NCI-H2227 (cell line): Measurements from ENCODE around the gene MGAT5.

Experiments
- DNase-seq: peaks from one replicate; lab custom pipeline; 2025; ENCODE audit not compliant: unreplicated experiment; lab: John Stamatoyannopoulos, UW

MGAT5 gene

DNA sequence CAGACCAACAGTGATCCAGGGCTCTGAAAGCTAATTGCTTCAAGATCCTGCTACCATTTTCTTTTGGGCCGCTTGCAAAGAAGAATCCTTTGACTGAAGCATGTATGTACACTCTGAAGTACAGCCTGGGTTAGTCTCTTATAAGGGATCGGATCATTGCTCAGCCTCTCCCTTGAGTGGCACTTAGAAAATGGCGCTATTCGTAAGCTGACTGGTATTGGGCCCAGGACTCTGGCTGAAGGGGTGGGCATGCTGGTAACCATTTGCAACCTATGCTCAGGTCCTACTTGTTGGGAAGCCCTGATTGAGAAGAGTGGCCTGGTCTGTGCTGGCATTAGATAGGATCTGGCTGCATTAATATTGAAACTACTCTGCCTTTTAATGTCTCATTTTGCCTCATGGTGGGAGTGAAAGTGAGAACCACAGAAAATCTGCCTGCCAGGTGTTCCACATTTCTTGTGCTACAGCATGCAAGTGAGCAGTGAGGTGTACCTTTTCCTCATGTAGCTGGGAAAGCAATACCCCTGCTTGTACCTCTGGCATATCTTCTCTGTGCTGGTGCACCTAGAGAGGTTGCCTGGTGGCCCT, 661 bp upstream of the MGAT5 start:
- DNase-seq = no peak

DNA sequence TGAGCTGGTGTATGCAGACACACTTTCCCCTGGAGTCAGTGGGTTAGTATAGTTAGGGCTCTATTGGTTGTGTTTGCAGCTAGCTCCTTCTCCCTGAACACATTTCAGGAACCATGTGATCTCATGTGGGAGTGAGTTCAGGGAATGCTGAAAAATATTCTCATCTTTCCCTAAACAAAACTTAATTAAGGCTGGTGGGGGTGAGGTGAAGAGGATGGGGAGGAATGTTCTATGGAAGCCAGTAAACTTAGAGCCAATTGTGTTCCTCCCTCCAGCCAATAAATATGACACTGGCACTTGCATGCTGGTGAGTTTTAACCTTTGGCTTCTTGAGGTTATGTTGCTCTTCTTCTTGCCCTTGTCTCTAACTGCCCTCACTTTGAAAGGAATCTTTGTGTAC, 952 bp downstream of the MGAT5 start:
- no peak for DNase-seq

DNA sequence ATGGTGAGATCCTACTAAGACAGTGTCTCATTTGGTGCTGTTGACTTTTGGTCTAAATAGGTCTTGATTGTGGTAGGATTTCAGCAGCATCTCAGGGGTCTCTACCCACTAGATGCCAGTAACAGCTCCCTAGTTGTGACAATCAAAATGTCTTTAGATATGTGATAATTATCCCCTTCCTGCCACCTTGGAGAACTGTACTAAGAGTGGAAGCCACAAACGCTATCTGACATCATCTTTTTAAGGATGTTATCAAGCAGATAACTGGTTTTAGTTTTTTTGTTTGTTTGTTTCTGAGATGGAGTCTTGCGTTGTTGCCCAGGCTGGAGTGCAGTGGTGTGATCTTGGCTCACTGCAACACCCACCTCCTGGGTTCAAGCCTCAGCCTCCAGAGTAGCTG, 3.1 kb downstream of the MGAT5 start:
- DNase-seq = no peak

DNA sequence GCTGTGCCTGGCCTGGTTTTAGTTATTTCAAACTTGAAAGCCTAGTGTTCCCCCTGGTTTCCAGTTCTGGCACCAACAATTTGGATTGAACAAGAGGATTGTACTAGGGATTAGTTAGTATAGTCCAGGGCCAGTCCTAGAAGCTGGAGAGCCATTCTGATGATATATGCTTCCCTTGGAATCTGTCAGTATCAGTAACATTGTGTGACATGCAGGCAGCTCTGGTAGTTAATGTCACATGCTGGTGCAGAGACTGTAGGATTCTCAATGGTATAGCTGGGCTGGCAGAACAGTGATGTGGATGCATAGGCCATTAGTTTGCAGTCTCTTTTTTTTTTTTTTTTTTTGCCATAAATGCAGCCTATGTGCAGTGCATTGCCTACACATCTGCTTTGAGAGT, 3.6 kb downstream of the MGAT5 start:
- DNase-seq = no peak

DNA sequence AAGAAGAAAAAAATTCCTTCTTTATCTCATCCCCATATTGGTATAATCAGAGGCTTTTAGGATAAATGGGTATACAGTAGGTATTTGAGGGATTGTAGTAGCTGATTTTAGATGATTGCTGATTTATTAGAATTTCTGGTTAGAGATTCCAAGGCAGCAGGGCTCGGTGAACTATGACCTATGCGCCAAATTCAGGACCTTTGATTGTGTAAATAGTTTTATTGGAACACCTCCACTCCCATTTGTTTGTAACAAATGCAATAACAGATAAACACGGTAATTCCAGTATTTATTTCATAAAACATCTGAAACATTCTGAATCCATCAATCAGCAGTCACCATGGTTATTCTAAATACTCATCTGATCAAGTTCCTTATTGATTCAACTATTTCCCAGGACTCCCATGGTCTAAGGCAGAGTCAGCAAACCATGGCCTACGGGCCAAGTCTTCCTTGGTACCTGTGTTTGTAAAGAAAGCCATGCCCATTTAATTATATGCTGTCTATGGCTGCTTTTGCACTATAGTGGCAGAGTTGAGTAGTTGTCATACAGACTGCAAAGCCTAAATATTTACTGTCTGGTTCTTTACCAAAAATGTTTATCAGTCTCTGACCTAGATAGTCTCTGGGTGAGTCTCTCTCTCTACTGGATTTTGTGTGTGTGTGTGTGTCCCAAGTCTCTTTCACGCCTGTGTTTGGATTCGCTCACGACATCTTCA, 4.3 kb downstream of the MGAT5 start:
- DNase-seq = no peak

DNA sequence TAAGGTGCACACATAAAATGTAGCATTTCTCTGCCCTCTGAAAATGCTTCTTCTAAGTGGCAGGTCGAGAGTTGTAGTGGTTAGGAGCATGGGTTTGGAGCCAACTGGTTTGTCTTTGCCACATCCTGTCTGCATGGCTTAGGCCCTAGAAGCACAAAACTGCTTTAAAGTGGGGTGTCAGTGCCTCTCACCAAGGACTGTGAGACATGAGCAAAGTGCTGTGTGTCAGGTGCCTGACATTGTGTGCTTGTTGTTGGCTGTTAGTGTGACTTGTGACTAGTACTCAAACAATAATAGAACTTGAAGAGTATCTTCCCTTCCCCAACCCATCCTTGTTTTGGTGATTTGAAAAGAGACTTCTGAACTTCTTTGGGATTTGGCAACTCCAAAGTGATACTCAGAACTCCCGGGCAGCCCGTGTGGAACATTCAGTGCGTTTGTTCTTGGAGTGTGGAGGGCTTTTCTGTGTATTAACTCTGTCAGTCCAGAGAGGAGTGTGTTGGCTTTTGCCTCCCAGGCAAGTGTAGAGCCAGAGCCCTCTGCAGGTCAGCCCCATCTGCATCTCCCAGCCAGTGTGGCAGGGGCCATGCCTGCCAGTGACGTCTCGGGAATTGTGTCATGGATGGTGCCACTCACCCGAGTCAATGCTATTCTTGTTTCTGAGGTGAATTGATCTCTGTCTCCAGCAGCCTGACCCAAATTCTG, 5.0 kb downstream of the MGAT5 start:
- no peak for DNase-seq

DNA sequence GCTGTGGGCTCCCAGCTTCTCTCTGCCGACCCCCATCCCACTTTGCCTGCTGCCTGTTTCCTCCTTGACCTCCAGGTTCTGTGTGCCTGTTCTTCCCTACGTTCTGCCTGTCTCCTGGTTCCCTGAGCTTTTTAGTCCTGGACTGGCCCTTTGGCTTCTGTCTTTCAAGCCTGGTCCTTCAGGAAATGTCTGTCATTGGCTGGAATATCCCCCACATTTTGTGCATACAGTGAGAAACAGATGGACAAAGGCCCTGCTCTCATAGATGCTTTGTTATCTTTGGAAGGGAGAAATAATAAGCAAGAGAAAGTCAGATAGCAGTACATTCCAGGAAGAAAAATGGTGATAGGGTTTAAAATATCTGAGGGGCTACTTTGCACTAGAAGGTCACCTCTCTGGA, 5.7 kb downstream of the MGAT5 start:
- DNase-seq = no peak

DNA sequence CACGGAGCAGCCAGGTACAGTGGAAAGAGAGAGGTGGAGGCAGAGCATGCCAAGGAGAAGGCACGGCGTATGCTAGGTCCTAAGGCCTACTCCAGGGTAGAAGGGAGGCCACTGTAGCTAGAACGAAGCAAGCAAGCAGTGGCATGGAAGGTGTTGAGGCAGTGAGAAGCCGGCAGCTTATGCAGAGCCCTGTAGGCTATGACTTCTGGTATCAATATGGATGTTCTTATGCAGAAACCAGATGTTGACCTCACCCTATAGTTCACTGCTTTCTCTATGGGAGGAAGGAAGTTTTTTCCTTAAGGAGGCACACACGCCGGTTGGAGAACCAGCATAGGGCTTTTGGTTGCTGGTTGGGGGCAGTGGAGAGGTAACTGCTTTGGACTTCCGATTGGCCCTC, 6.1 kb downstream of the MGAT5 start:
- DNase-seq = no peak

DNA sequence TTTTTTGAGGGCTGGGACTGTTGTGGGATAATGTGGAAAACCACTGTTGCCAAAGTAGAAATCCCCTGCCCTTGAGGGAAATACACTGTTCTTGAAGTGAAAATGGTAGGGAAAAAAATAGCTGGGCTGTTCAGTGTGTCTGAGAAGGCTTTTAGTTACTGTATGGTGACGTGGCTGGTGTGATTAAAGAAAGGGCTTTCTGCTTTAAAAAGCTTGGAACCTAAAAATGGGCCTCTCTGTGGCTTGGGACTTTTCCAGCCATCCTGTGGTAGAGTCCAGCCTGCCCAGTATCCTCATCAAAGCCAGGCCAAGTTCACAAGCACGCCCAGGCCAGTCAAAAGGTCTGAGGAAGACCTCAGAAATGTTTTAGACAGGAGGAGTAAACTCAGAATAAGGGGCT, 6.8 kb downstream of the MGAT5 start:
- DNase-seq = no peak

DNA sequence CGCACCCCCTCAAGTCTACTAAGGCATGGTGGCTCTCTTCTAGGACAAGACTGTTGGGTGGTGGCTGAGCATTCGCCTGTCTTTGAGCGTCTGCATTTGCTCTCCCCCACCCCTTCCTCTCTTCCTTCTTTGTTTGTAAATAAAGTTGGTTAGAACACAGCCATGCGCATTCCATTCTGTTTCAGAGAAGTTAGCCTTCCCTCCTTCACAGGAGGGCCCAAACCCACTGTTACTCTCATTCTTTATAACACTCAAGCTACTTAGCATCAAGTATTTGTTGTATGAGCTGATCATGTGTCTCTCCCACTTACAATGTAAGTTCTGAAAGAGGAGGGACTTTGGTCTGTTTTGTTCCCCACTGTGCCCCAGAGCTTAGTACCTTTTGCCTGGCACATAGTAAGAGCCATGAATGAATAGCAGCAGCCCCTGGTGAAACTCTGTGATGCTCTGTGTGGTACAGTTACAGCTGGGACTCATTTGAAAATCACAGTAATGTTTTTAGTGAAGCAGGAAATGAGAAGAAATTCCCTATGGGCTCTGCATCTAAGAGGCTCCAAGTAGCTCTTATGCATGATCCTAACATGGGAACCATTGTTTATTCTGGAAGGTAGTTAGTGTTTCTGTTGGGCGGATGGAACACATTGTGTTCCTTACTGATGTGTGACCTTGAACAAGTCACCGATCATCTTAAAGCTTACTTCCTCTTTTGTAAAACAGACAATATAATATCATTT, 7.7 kb downstream of the MGAT5 start:
- no peak for DNase-seq

DNA sequence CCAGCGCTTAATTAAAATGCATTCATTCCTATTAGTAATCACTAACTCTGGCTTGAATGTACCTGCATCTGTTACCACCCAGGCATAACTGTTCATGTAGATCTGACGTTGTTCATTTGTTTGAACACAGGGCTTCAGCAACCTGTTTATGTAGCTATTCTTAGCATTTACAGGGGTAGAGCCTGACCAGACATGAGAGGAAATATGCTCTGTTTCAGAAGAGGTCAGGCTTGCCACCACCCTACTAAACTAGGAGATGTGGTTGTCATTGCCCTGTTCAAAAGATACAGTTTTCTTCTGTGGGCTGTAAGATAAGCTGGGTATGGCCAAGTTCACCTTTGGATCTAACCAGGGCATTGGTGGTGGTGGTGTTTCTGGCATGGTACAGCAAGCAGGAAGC, 8.8 kb downstream of the MGAT5 start:
- DNase-seq = no peak

DNA sequence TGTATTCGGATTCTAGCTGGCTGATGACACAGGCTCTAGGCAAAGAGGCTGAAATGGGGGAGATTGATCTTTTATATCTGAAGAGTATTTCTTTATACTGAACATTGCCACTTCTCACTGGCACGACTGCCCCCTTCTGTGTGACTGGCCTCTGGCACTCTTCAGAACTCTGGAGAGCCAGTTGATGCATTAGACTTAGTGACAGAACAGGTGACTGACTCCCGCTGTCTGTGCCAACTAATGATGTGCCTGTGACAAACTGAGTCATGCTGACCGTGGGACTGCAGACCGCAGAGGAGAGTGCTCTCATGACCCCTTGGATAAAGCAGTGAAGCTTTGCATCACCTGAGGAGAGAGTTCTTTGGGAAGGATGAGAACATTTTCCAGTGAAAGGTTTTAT, 14.4 kb downstream of the MGAT5 start:
- no peak for DNase-seq

DNA sequence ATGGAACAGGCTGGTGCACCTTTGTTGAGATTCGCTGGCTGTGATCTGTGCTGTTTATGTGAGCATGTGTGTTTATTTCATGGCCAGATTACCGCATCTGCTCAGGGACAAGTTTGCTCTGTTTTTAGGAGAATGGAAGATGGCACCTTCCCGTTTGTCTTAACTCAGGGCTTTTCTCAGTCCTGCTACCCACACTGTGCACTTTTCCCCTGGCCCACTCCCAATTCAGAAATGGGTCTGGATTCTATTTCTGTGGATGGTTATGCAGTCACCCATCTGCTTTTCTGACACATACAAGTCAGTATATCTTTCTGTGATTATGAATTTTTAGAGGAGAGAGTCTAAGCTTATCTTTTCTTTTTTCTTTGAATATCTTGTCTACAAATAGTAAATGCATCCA, 15.4 kb downstream of the MGAT5 start:
- no peak for DNase-seq

DNA sequence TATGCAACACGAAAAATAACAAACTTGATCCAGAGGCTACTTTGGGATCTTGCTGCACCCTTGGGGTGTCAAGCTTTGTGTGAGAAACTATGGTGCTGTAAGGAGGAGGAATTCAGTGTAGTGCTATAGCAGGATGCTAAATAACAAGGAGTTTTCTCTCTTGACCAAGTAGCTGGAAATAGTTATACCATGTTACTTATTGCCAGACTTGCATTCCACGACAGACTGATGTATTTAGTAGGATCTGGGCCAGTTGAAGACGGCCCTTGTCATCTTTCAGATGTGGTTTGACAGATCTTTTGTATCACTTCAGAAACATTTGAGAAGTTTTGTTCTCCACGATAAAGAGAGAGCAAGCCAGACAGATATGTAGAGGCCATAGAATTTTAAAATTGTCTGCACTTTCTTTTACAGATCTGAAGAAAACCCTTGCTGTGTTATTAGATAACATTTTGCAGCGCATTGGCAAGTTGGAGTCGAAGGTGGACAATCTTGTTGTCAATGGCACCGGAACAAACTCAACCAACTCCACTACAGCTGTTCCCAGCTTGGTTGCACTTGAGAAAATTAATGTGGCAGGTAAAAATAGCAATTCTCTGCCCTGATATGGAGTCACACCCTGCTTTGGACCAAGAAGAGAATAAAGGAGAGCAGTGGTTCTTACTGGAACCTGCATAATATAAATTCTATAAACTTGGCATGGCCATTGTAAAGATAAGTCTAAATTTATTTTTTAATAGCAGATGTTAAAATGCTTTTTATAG, 16.3 kb downstream of the MGAT5 start:
- DNase-seq = no peak

DNA sequence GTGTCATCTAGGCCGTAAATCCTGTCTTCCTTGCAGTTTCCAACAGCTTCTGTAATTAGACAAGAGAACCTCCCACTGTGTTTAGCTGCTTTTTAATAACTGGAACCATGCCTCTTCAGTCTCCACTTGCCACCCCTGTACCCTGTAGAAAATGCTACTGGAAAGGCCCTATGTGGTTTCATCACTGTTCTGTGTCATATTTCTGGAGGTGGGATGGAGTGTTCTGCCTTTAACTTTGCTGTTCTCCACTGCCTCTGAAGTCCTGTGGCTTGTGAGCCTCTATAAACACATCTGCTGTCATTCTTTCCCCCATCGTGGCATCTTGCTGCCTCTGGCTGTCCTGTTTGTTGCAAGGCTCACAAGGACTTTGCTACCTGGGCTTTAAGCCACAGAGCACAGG, 17.9 kb downstream of the MGAT5 start:
- no peak for DNase-seq

DNA sequence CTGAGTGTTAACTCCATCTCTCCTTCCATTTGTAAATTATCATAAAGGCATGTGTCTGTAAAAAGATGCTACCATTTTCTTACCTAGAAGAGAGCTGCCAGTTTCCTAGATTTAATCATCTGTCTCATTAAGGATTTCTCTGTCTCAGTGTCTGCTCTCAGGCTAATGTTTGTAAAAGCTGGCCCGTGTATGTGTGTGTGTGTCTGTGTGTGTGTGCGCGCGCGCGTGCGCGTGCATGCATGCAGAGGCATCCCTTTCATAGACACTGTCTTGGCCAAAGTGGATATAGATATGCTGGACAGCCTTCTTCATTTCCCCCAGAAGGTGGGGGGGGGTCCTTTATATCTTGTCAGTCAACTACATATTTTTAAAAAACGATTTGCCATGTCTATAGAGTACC, 18.9 kb downstream of the MGAT5 start:
- no peak for DNase-seq

DNA sequence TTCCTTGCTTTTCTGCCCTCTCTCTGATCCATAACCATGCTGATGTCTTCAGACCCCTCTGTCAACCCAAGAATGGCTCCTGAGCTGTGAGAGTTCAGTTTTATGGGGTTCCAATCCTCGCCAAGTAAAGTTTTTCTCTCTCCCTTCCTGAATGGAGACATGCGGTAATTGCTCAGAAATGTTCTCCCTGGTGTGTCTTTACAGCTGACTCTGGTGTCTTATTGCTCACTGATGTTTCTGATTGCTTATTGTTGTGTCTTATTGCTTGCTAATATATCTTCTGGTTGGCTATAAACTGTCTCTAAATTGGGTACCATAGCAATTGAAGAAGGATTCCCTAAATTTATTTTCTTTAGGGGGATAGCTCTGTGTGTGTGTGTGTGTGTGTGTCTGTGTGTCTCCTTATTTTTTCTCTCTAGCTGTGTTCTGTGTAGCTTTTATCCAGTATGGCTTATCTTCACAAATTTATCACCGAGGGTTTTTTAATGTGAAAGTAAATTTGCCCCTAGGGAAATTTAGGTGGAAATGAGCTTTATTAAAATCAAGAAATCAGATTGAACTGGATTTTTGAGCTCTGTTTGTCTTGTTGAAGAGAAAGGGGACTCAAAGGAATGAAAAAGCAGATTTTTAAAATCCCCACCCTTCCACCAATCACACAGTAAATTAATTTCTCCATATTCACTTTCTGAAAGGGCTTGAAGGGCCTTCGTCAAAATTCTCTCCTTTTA, 19.5 kb downstream of the MGAT5 start:
- no peak for DNase-seq

DNA sequence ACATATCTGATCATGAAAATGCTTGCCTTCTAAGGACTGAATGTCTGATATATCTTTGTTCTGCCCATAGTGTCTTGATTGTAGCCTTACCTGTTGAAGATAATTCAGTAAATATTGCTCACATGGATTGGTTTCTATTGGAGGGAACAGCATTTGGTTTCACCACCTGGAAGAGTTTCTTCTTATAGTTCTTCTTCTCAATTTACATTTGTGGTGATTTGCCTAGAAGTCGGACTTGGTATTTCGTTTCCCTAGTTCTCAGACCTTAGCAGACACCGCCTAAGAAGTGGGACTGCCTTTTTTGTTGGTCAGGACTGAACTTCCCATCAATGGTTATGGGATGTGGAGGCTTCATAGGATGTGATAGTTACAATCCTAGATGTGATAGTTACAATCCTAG, 20.2 kb downstream of the MGAT5 start:
- DNase-seq = no peak

DNA sequence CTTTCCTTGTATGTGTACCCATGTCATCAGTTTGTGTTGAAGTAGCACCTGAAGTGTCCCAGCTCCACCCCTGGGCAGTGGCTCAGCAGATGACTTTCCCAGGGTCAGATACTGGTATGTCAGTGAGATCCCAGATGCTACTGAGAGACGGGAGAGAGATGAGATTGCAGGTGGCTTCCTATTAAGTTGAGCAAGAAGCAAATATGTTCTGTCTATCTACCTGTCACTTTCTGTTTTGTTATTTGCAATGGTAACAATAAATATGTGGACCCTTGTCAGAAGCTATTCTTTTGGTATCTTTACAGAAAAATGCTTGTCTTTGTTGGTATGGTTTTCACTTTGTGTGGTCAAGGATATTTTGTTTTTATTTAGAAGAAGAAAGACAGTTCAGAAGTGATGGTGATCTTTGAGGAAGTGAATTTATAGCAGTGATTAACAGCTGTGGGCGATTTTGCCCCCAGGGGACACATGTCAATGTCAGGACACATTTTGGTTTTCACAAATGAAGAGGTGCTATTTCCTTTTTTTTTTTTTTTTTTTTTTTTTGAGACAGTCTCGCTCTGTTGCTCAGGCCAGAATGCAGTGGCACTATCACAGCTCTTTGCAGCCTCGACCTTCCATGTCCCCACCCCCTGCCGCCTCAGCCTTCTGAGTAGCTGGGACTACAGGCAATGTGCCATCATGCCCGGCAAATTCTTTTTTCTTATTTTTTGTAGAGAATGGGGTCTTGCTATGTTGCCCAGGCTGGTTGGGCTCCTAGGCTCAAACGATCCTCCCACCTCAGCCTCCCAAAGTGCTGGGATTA, 21.4 kb downstream of the MGAT5 start:
- DNase-seq = no peak
